ENCODE measurements around the gene KBTBD13.

- TF ChIP-seq POLR2A (IDR thresholded peaks at IDR 0.05; ENCODE audit: low read length) (no peak), GATA1 (IDR thresholded peaks at IDR 0.05; ENCODE audit: low read depth, low read length) (no peak)
Measured at GRCh38 chr15:65102912-65103311, 26.4 kb downstream of the KBTBD13 start.
